A673 (cell line): ENCODE data around the gene DCLK1. TPM values are rescaled to one million over a fixed set of nuclear protein-coding genes. Genes with fewer than 3 reads are reported as not detected.

Experiments used
- BruUV-seq: library from RNA; stranded (reverse); fragments of 400-500 nt; replicated peaks from 2 replicates; lab custom pipeline; 2021; lab: Mats Ljungman, UMichigan
- CTCF ChIA-PET: fragments of 300-600 bp; sonication (Branson Sonifier 250); formaldehyde crosslinking; loops from one replicate; lab custom pipeline; 2022; ENCODE audit warnings: antibody characterized with exemption; lab: Charles Lee
- POLR2A ChIA-PET: fragments of 300-600 bp; sonication (Branson Sonifier 250); formaldehyde crosslinking; loops from one replicate; lab custom pipeline; 2022; ENCODE audit warnings: antibody characterized with exemption; ENCODE audit not compliant: low non-redundant PET; lab: Charles Lee
- DNase-seq: peaks from one replicate; pipeline ENCODE4 v3.0.0-alpha.2; 2015; ENCODE audit warnings: low spot score
- H3K27ac ChIP-seq: fragments of 200-600 bp; sonication (generic); 2 replicates; pipeline ENCODE4 v1.5.1; 2016; ENCODE audit warnings: mixed run types, low read depth, mild to moderate bottlenecking, mixed read lengths, antibody characterized with exemption, low read length; ENCODE audit not compliant: poor library complexity, severe bottlenecking
- H3K27me3 ChIP-seq: fragments of 200-600 bp; sonication (generic); replicated peaks from 2 replicates; pipeline ENCODE4 v1.6.1; 2017; ENCODE audit warnings: mixed run types, low read depth, mild to moderate bottlenecking, mixed read lengths, antibody characterized with exemption, low read length; ENCODE audit not compliant: insufficient read depth, poor library complexity
- H3K36me3 ChIP-seq: fragments of 200-600 bp; sonication (generic); 2 replicates; pipeline ENCODE4 v1.6.1; 2016; ENCODE audit warnings: mixed run types, mild to moderate bottlenecking, mixed read lengths, antibody characterized with exemption, low read length; ENCODE audit not compliant: insufficient read depth, poor library complexity, severe bottlenecking
- H3K4me1 ChIP-seq: fragments of 200-600 bp; sonication (generic); 2 replicates; pipeline ENCODE4 v1.6.1; 2017; ENCODE audit warnings: mixed run types, mild to moderate bottlenecking, mixed read lengths, antibody characterized with exemption, low read length; ENCODE audit not compliant: insufficient read depth, poor library complexity, severe bottlenecking
- H3K4me3 ChIP-seq: fragments of 200-600 bp; sonication (generic); 2 replicates; pipeline ENCODE4 v1.5.1; 2016; ENCODE audit warnings: low read depth, mixed run types, mild to moderate bottlenecking, mixed read lengths, low read length; ENCODE audit not compliant: poor library complexity, severe bottlenecking
- H3K9me3 ChIP-seq: fragments of 200-600 bp; sonication (generic); 2 replicates; pipeline ENCODE4 v1.6.1; 2016; ENCODE audit warnings: mixed run types, low read depth, mild to moderate bottlenecking, mixed read lengths, antibody characterized with exemption, low read length; ENCODE audit not compliant: poor library complexity, severe bottlenecking
- CTCF ChIP-seq: fragments of 300-800, 200-600 bp; sonication (generic); conservative IDR thresholded peaks from 2 replicates; pipeline ENCODE4 v1.5.1; 2017; ENCODE audit warnings: low read depth, mild to moderate bottlenecking, antibody characterized with exemption, low read length, moderate library complexity, mixed read lengths
- EZH2 ChIP-seq: fragments of 200-600 bp; sonication (generic); IDR thresholded peaks from 2 replicates; pipeline ENCODE4 v1.6.1; 2017; ENCODE audit warnings: borderline replicate concordance, low read depth, mild to moderate bottlenecking, mixed read lengths, antibody characterized with exemption, low read length; ENCODE audit not compliant: poor library complexity, severe bottlenecking
- intact Hi-C: fragments of 100-400 bp; cut with micrococcal nuclease; formaldehyde crosslinking; loops from one replicate; pipeline ENCODE4 v1.10.0; 2022; ENCODE audit not compliant: unreplicated experiment
- total RNA-seq: library from RNA; stranded (reverse); gene quantifications from 2 replicates; pipeline ENCODE4 v1.2.3, GENCODE V29; 2021

The DCLK1 gene
- total RNA-seq, 1 experiment from 2014 or later = 11.2 TPM

- H3K27ac ChIP-seq = no peak overlapping the region
- no peak for DNase-seq
- H3K4me3 ChIP-seq = no peak overlapping the region
- intact Hi-C loops = no loop called here
- ChIA-PET POLR2A (no interaction called here), CTCF (no interaction called here)
- TF ChIP-seq EZH2 (no peak), CTCF (no peak)
- no peaks in the 10 kb centered on the region for H3K27me3 ChIP-seq
- H3K4me1 ChIP-seq = peaks cover 27% of the 10 kb centered on the region
- BruUV-seq = no TSS peak
- no peaks in the 10 kb centered on the region for H3K9me3 ChIP-seq
- no peaks in the 10 kb centered on the region for H3K36me3 ChIP-seq
Measured at GRCh38 chr13:35993686-35994085, 137.5 kb downstream of the DCLK1 start.

GRCh38 chr13:35992964-35993363 is 138.2 kb downstream of the DCLK1 start:
- POLR2A ChIA-PET = no interaction called here
- Histone ChIP-seq H3K27ac (no peak overlapping the region), H3K27me3 (no peaks in the 10 kb centered on the region), H3K9me3 (no peaks in the 10 kb centered on the region), H3K4me3 (no peak overlapping the region), H3K36me3 (no peaks in the 10 kb centered on the region), H3K4me1 (peaks cover 34% of the 10 kb centered on the region)
- BruUV-seq = no TSS peak
- CTCF ChIA-PET = no interaction called here
- no peak for DNase-seq
- intact Hi-C loops = no loop called here
- TF ChIP-seq EZH2 = no peak
- no peak for TF ChIP-seq CTCF

- Histone ChIP-seq H3K36me3 (no peaks in the 10 kb centered on the region), H3K4me3 (no peak overlapping the region), H3K4me1 (peaks cover 32% of the 10 kb centered on the region), H3K27ac (no peak overlapping the region), H3K9me3 (no peaks in the 10 kb centered on the region), H3K27me3 (no peaks in the 10 kb centered on the region)
- intact Hi-C loops = no loop called here
- no peak for DNase-seq
- BruUV-seq = no TSS peak
- peak; percentile 50 for TF ChIP-seq CTCF
- TF ChIP-seq EZH2 = no peak
- CTCF ChIA-PET = no interaction called here
- POLR2A ChIA-PET = no interaction called here
Measured at GRCh38 chr13:35990196-35990595, 141.0 kb downstream of the DCLK1 start.
